H1 (cell line): ENCODE results near the gene SPACA4. TPM values are rescaled to one million over a fixed set of nuclear protein-coding genes. Genes with fewer than 3 reads are reported as not detected.

Source experiments
- CTCF ChIA-PET: fragments of 300-600 bp; sonication (Branson Sonifier 250); formaldehyde crosslinking; loops from one replicate; lab custom pipeline; 2021; ENCODE audit not compliant: partially characterized antibody; lab: Charles Lee
- POLR2A ChIA-PET: fragments of 300-600 bp; sonication (Branson Sonifier 250); formaldehyde crosslinking; loops from one replicate; lab custom pipeline; 2021; ENCODE audit warnings: inconsistent platforms; ENCODE audit not compliant: partially characterized antibody; lab: Charles Lee
- DNase-seq, 2 experiments: peaks; one replicate each; pipeline versions ENCODE4 v3.0.0 to v3.0.0-alpha.2; 2010 to 2022; ENCODE audit warnings: low spot score in 2 of 2, low read depth in 1 of 2, mixed read lengths in 1 of 2
- FAIRE-seq: peaks from 2 replicates; lab custom pipeline; 2011; peaks lifted over from hg19 to GRCh38; lab: Jason Lieb, UNC
- H2AFZ ChIP-seq: 2 replicates; pipeline ENCODE4 v1.8.1; 2012; ENCODE audit warnings: low read length, inconsistent platforms
- H2AK5ac ChIP-seq: 2 replicates; pipeline ENCODE4 v1.6.1; 2013; ENCODE audit warnings: low read depth, low read length
- H2BK120ac ChIP-seq: replicated peaks from 2 replicates; pipeline ENCODE3; 2013; ENCODE audit warnings: low read depth, low read length, inconsistent platforms
- H2BK12ac ChIP-seq: 2 replicates; pipeline ENCODE4 v1.6.1; 2013; ENCODE audit warnings: low read depth, low read length
- H2BK15ac ChIP-seq: 2 replicates; pipeline ENCODE4 v1.6.1; 2013; ENCODE audit warnings: low read length
- H2BK20ac ChIP-seq: 2 replicates; pipeline ENCODE4 v1.6.1; 2013; ENCODE audit warnings: low read length
- H2BK5ac ChIP-seq: 2 replicates; pipeline ENCODE4 v1.6.1; 2013; ENCODE audit warnings: low read depth, low read length
- H3K14ac ChIP-seq: 2 replicates; pipeline ENCODE4 v1.6.1; 2013; ENCODE audit warnings: inconsistent platforms; ENCODE audit not compliant: insufficient read length
- H3K18ac ChIP-seq: 2 replicates; pipeline ENCODE4 v1.6.1; 2013; ENCODE audit warnings: low read length; ENCODE audit errors: extremely low read depth
- H3K23ac ChIP-seq: 2 replicates; pipeline ENCODE4 v1.6.1; 2013; ENCODE audit warnings: inconsistent platforms; ENCODE audit not compliant: insufficient read length
- H3K23me2 ChIP-seq: 2 replicates; pipeline ENCODE4 v1.6.1; 2013; ENCODE audit warnings: low read depth, low read length
- H3K27ac ChIP-seq: 2 replicates; pipeline ENCODE4 v1.6.1; 2011; ENCODE audit warnings: low read depth, low read length, inconsistent platforms
- H3K27me3 ChIP-seq, 4 experiments: replicated peaks in 1 of 4; 1 replicate in 1 of 4; 2 replicates in 3 of 4; pipeline versions ENCODE4 v1.6.1 to v1.8.1; 2011 to 2013; ENCODE audit warnings: low read length in 3 of 4, mild to moderate bottlenecking in 3 of 4, inconsistent platforms in 2 of 4, mixed read lengths in 2 of 4, moderate library complexity in 1 of 4; ENCODE audit not compliant: control insufficient read depth in 3 of 4, insufficient read depth in 3 of 4; ENCODE audit errors: extremely low read depth in 1 of 4
- H3K36me3 ChIP-seq, 4 experiments: 2 replicates each; pipeline versions ENCODE4 v1.6.1 to v1.8.1; 2011 to 2013; ENCODE audit warnings: mild to moderate bottlenecking in 4 of 4, low read length in 3 of 4, moderate library complexity in 2 of 4, control low read depth in 1 of 4, inconsistent platforms in 1 of 4; ENCODE audit not compliant: insufficient read depth in 4 of 4, control insufficient read depth in 2 of 4
- H3K4ac ChIP-seq: replicated peaks from 2 replicates; pipeline ENCODE3; 2013; ENCODE audit warnings: low read length, low read depth, mixed read lengths, inconsistent platforms; ENCODE audit not compliant: insufficient read length
- H3K4me1 ChIP-seq, 4 experiments: replicated peaks in 1 of 4; 1 replicate in 1 of 4; 2 replicates in 3 of 4; pipeline versions ENCODE4 v1.6.1 to v1.8.1; 2011 to 2013; ENCODE audit warnings: low read length in 3 of 4, inconsistent platforms in 2 of 4, mixed read lengths in 1 of 4; ENCODE audit not compliant: insufficient read depth in 4 of 4, control insufficient read depth in 3 of 4
- H3K4me2 ChIP-seq, 2 experiments: 2 replicates each; pipeline versions ENCODE4 v1.6.1 to v1.8.1; 2011 to 2013; ENCODE audit warnings: low read depth in 2 of 2, low read length in 2 of 2, control low read depth in 1 of 2, inconsistent platforms in 1 of 2, mild to moderate bottlenecking in 1 of 2; ENCODE audit not compliant: insufficient read depth in 1 of 2
- H3K4me3 ChIP-seq, 4 experiments: fragments of 200-600, 300-600 bp in 1 of 4; sonication (generic), shearing (Covaris generic), sonication (Bioruptor Twin) in 1 of 4; 2 replicates each; pipeline versions ENCODE4 v1.5.1 to v1.8.1; 2011 to 2016; ENCODE audit warnings: low read length in 4 of 4, low read depth in 3 of 4, control low read depth in 2 of 4, inconsistent platforms in 2 of 4, mild to moderate bottlenecking in 2 of 4, mixed read lengths in 1 of 4, moderate library complexity in 1 of 4; ENCODE audit not compliant: insufficient read depth in 2 of 4; ENCODE audit errors: extremely low read depth in 1 of 4
- H3K56ac ChIP-seq: replicated peaks from 2 replicates; pipeline ENCODE3; 2013; ENCODE audit warnings: low read depth, mild to moderate bottlenecking, mixed read lengths, low read length, inconsistent platforms; ENCODE audit not compliant: insufficient read length
- H3K79me1 ChIP-seq: 2 replicates; pipeline ENCODE4 v1.6.1; 2013; ENCODE audit warnings: low read depth, low read length, control low read depth
- H3K79me2 ChIP-seq, 2 experiments: 2 replicates each; pipeline versions ENCODE4 v1.6.1 to v1.8.1; 2012 to 2013; ENCODE audit warnings: low read length in 2 of 2, mild to moderate bottlenecking in 2 of 2, inconsistent platforms in 1 of 2; ENCODE audit not compliant: insufficient read depth in 2 of 2, control insufficient read depth in 1 of 2
- H3K9ac ChIP-seq, 4 experiments: replicated peaks in 1 of 4; 1 replicate in 1 of 4; 2 replicates in 3 of 4; pipeline versions ENCODE4 v1.6.1 to v1.8.1; 2011 to 2013; ENCODE audit warnings: low read depth in 3 of 4, low read length in 3 of 4, control low read depth in 2 of 4, mild to moderate bottlenecking in 2 of 4, moderate library complexity in 2 of 4, inconsistent platforms in 1 of 4; ENCODE audit errors: extremely low read depth in 1 of 4
- H3K9me3 ChIP-seq, 2 experiments: 2 replicates each; pipeline versions ENCODE4 v1.6.1 to v1.8.1; 2012 to 2013; ENCODE audit warnings: mild to moderate bottlenecking in 2 of 2, moderate library complexity in 2 of 2, control low read depth in 1 of 2, inconsistent platforms in 1 of 2, low read depth in 1 of 2, low read length in 1 of 2, mixed read lengths in 1 of 2; ENCODE audit not compliant: insufficient read depth in 2 of 2
- H4K20me1 ChIP-seq, 2 experiments: replicated peaks in 1 of 2; 2 replicates each; pipeline versions ENCODE3 to v1.8.1; 2011 to 2013; ENCODE audit warnings: inconsistent platforms in 2 of 2, low read length in 2 of 2, mild to moderate bottlenecking in 1 of 2; ENCODE audit not compliant: insufficient read depth in 2 of 2, control insufficient read depth in 1 of 2
- H4K5ac ChIP-seq: 2 replicates; pipeline ENCODE4 v1.6.1; 2013; ENCODE audit warnings: low read length, low read depth, mixed read lengths, inconsistent platforms; ENCODE audit not compliant: insufficient read length
- H4K8ac ChIP-seq: 2 replicates; pipeline ENCODE4 v1.8.0; 2013; ENCODE audit warnings: mild to moderate bottlenecking, moderate library complexity, low read length, inconsistent platforms; ENCODE audit not compliant: insufficient read depth; ENCODE audit errors: extremely low read depth
- H4K91ac ChIP-seq: replicated peaks from 2 replicates; pipeline ENCODE3; 2013; ENCODE audit warnings: low read length, mixed read lengths, inconsistent platforms; ENCODE audit not compliant: insufficient read length
- CHD1 ChIP-seq: IDR thresholded peaks from 2 replicates; pipeline ENCODE4 v1.6.1; 2012; ENCODE audit warnings: low read depth, low read length, improper control_type of control experiment
- CHD2 ChIP-seq: IDR thresholded peaks from 2 replicates; pipeline ENCODE4 v1.6.1; 2012; ENCODE audit warnings: low read length, improper control_type of control experiment
- CREB1 ChIP-seq: IDR thresholded peaks from 2 replicates; pipeline ENCODE4 v1.6.1; 2012; ENCODE audit warnings: inconsistent platforms
- EZH2 ChIP-seq: fragments of 200-600 bp; sonication (generic); IDR thresholded peaks from 2 replicates; pipeline ENCODE4 v1.7.1; 2012; ENCODE audit warnings: low read depth, mild to moderate bottlenecking, moderate library complexity, low read length, inconsistent platforms; ENCODE audit not compliant: severe bottlenecking
- JUN ChIP-seq: IDR thresholded peaks from 2 replicates; pipeline ENCODE4 v1.6.1; 2011; ENCODE audit warnings: low read depth, mild to moderate bottlenecking, improper control_type of control experiment, low read length
- KDM1A ChIP-seq: fragments of 200-600, 300-600 bp; sonication (generic); IDR thresholded peaks from 2 replicates; pipeline ENCODE4 v1.7.1; 2016; ENCODE audit warnings: mild to moderate bottlenecking, low read length, borderline replicate concordance
- KDM4A ChIP-seq: IDR thresholded peaks from one replicate; pipeline ENCODE4 v1.7.1; 2012; ENCODE audit warnings: low read depth, mild to moderate bottlenecking, moderate library complexity, low read length, inconsistent platforms; ENCODE audit not compliant: severe bottlenecking
- NRF1 ChIP-seq: IDR thresholded peaks from 2 replicates; pipeline ENCODE4 v1.6.1; 2011; ENCODE audit warnings: mild to moderate bottlenecking, low read depth, low read length, improper control_type of control experiment
- SIX5 ChIP-seq: IDR thresholded peaks from 2 replicates; pipeline ENCODE4 v1.6.1; 2011; ENCODE audit warnings: mild to moderate bottlenecking, low read depth, low read length
- SRF ChIP-seq: IDR thresholded peaks from 2 replicates; pipeline ENCODE4 v1.6.1; 2011; ENCODE audit warnings: mild to moderate bottlenecking, low read depth, low read length, moderate library complexity
- TEAD4 ChIP-seq: IDR thresholded peaks from 2 replicates; pipeline ENCODE4 v1.6.1; 2012; ENCODE audit warnings: low read depth, low read length, inconsistent platforms, mixed read lengths
- YY1 ChIP-seq: IDR thresholded peaks from 2 replicates; pipeline ENCODE4 v1.6.1; 2011; ENCODE audit warnings: low read depth, mild to moderate bottlenecking, low read length
- ZNF274 ChIP-seq: IDR thresholded peaks from 2 replicates; pipeline ENCODE4 v1.7.0; 2012; ENCODE audit warnings: low read length, borderline replicate concordance; ENCODE audit errors: extremely low read depth
- WGBS, 2 experiments: shearing (Covaris generic) in 1 of 2; methylation state at CpG; one replicate each; pipeline versions ENCODE4 v1.1.6 to v1.1.7; 2013 to 2015; ENCODE audit warnings: low lambda C conversion rate in 2 of 2, mixed read lengths in 2 of 2, inconsistent platforms in 1 of 2, low coverage in 1 of 2, missing lambda C conversion rate in 1 of 2; ENCODE audit not compliant: insufficient replicate concordance in 2 of 2, insufficient coverage in 1 of 2, insufficient read length in 1 of 2; ENCODE audit errors: extremely low coverage in 1 of 2, missing lambda C conversion rate in 1 of 2; 5-methylcytosine and 5-hydroxymethylcytosine counted together
- polyA plus RNA-seq, 7 experiments: library from polyadenylated mRNA; depleted of rRNA in 3 of 7; stranded (reverse) in 5 of 7; unstranded in 2 of 7; fragments of >200 nt in 5 of 7; fragments of 200-250 nt in 2 of 7; gene quantifications; 1 replicate in 5 of 7; 2 replicates in 1 of 7; 4 replicates in 1 of 7; pipeline versions ENCODE4 v1.2.1 to v1.2.3, GENCODE V29; 2011 to 2013; ENCODE audit warnings: missing spikeins in 2 of 7, mixed read lengths in 2 of 7
- total RNA-seq: library from RNA; stranded (reverse); fragmentation: NEBNext Ultra II Directional; extraction: Animal tissue kit (Norgen Biotek cat#: 25700); gene quantifications from 2 replicates; pipeline ENCODE4 v1.2.1, GENCODE V29; 2021

The SPACA4 gene
- total and polyA plus RNA-seq, 2 of the 8 experiments (the other 6 are each of a cell fraction or from before 2014, with no cell fraction given): not detected

DNA sequence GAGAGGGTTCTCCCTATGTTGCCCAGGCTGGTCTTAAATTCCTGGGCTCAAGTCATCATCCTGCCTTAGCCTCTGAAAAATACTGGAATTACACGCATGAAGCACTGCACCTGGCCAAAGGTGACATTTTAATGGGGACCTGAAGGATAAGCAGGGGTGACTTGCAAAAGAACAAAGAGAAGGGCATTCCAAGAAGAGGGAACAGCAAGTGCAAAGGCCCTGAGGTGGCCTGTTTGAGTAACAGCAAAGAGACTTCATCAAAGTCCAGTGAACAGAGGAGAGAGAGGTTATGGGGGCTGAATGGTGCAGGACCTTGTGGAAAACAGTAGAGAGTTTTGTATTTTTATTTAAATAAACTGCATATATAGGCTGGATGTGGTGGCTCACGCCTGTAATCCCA is 35.3 kb downstream of the SPACA4 start:
- POLR2A ChIA-PET: interaction anchor here (0.7 to 5.6 kb wide), 5 partner anchors 11 to 54 kb away, joined by 3 to 28 read pairs (median 3); partner anchors contain the start of genes FUT2 and SPHK2
- Histone ChIP-seq H3K4me2 (no peak overlapping the region), H2AK5ac (no peak overlapping the region), H4K91ac (no peak overlapping the region), H4K5ac (no peak overlapping the region), H2BK120ac (no peak overlapping the region), H3K23ac (no peak overlapping the region), H3K4ac (no peak overlapping the region), H3K79me2 (peaks cover 0 to 11% of the 10 kb centered on the region in 2 experiments; a peak in 2 of 4 replicates), H3K4me1 (peaks cover 5 to 22% (median 10%) of the 10 kb centered on the region in 4 experiments), H2BK20ac (no peak overlapping the region), H3K9ac (no peak overlapping the region), H4K8ac (no peak overlapping the region), H3K79me1 (no peaks in the 10 kb centered on the region), H2BK15ac (no peak overlapping the region), H3K4me3 (no peak overlapping the region), H3K27ac (no peak overlapping the region), H3K9me3 (no peaks in the 10 kb centered on the region), H3K14ac (no peak overlapping the region), H2AFZ (no peak overlapping the region), H3K23me2 (peaks cover 21% of the 10 kb centered on the region), H3K56ac (no peak overlapping the region), H4K20me1 (no peaks in the 10 kb centered on the region), H2BK12ac (no peak overlapping the region)
- 100% methylated on average over 2 of the region's 2 CpGs; no CpG with 5 or more reads in 1 of the 2 experiments for WGBS, 2 experiments
- no peak for DNase-seq
- CTCF ChIA-PET: interaction anchor here (0.6 to 1.4 kb wide), 2 partner anchors 12 to 203 kb away, joined by 3 to 4 read pairs; no protein-coding TSS in a partner anchor
- TF ChIP-seq KDM4A (no peak), KDM1A (no peak), SRF (no peak), SIX5 (no peak), TEAD4 (no peak), YY1 (no peak), NRF1 (no peak), CREB1 (no peak), CHD1 (no peak), ZNF274 (no peak), EZH2 (no peak), CHD2 (no peak), JUN (no peak)
- TF ChIP-seq, all 59 proteins: peak for 0
- no peaks in the 10 kb centered on the region for H3K36me3 ChIP-seq
- no peak overlapping the region for H2BK5ac ChIP-seq
- H3K18ac ChIP-seq: no peak overlapping the region
- no peak for FAIRE-seq
- H3K27me3 ChIP-seq: no peaks in the 10 kb centered on the region
